IMR-90 (cell line): ENCODE data around the gene CDC42BPA. TPM values are rescaled to one million over a fixed set of nuclear protein-coding genes. Genes with fewer than 3 reads are reported as not detected.

Experiments used
- ATAC-seq: fragments of 200-7000 bp; cut with Tn5 transposase; 2 replicates; pipeline ENCODE4 v1.9.1; 2020; ENCODE audit warnings: low read depth, mild to moderate bottlenecking, moderate library complexity
- BruUV-seq: library from RNA; stranded (reverse); fragments of 400-500 nt; replicated peaks from 2 replicates; lab custom pipeline; 2021; lab: Mats Ljungman, UMichigan
- CTCF ChIA-PET: fragments of 300-600 bp; formaldehyde crosslinking; extraction: SDS; loops from one replicate; lab custom pipeline; 2021; ENCODE audit warnings: antibody characterized with exemption; lab: Yijun Ruan, JAX
- POLR2A ChIA-PET: fragments of 300-600 bp; sonication (Branson Sonifier 250); formaldehyde crosslinking; loops from one replicate; lab custom pipeline; 2022; ENCODE audit warnings: antibody characterized with exemption; ENCODE audit not compliant: unreplicated experiment; lab: Charles Lee
- DNase-seq: peaks from one replicate; pipeline ENCODE4 v3.0.0; 2013
- H2AFZ ChIP-seq: replicated peaks from 2 replicates; pipeline ENCODE3; 2013; ENCODE audit warnings: low read length, mild to moderate bottlenecking; ENCODE audit not compliant: poor library complexity
- H2AK5ac ChIP-seq: 2 replicates; pipeline ENCODE4 v1.6.1; 2013; ENCODE audit warnings: low read depth, low read length, inconsistent platforms
- H2AK9ac ChIP-seq: replicated peaks from 2 replicates; pipeline ENCODE3; 2013; ENCODE audit warnings: mild to moderate bottlenecking, low read depth, low read length, moderate library complexity; ENCODE audit not compliant: poor library complexity
- H2BK120ac ChIP-seq: 2 replicates; pipeline ENCODE4 v1.6.1; 2013; ENCODE audit warnings: low read depth, low read length, inconsistent platforms
- H2BK15ac ChIP-seq: 3 replicates; pipeline ENCODE4 v1.6.1; 2013; ENCODE audit warnings: low read depth, low read length, inconsistent platforms
- H2BK20ac ChIP-seq: 2 replicates; pipeline ENCODE4 v1.6.1; 2013; ENCODE audit warnings: low read depth, mild to moderate bottlenecking, inconsistent platforms, low read length, moderate library complexity
- H2BK5ac ChIP-seq: 2 replicates; pipeline ENCODE4 v1.6.1; 2013; ENCODE audit warnings: mild to moderate bottlenecking, low read depth, low read length, inconsistent platforms; ENCODE audit not compliant: poor library complexity, severe bottlenecking
- H3K14ac ChIP-seq: replicated peaks from 2 replicates; pipeline ENCODE4 v1.6.1; 2013; ENCODE audit warnings: low read depth, low read length, inconsistent platforms
- H3K18ac ChIP-seq: 2 replicates; pipeline ENCODE4 v1.6.1; 2013; ENCODE audit warnings: low read depth, low read length, control low read depth
- H3K23ac ChIP-seq: 2 replicates; pipeline ENCODE4 v1.6.1; 2013; ENCODE audit warnings: low read depth, low read length, inconsistent platforms
- H3K27ac ChIP-seq: 2 replicates; pipeline ENCODE4 v1.5.1; 2013; ENCODE audit warnings: mild to moderate bottlenecking, control low read depth, low read length; ENCODE audit not compliant: insufficient read depth
- H3K27me3 ChIP-seq: 2 replicates; pipeline ENCODE4 v1.6.1; 2013; ENCODE audit warnings: low read length; ENCODE audit not compliant: control insufficient read depth, insufficient read depth
- H3K36me3 ChIP-seq: 2 replicates; pipeline ENCODE4 v1.6.1; 2013; ENCODE audit warnings: low read length, mixed read lengths; ENCODE audit not compliant: control insufficient read depth, insufficient read depth
- H3K4ac ChIP-seq: 2 replicates; pipeline ENCODE4 v1.6.1; 2013; ENCODE audit warnings: low read depth, low read length, inconsistent platforms
- H3K4me1 ChIP-seq: 2 replicates; pipeline ENCODE4 v1.6.1; 2013; ENCODE audit warnings: low read length, mixed read lengths; ENCODE audit not compliant: control insufficient read depth, insufficient read depth
- H3K4me2 ChIP-seq: 2 replicates; pipeline ENCODE4 v1.6.1; 2013; ENCODE audit warnings: low read depth, mild to moderate bottlenecking, control low read depth, low read length, moderate library complexity
- H3K4me3 ChIP-seq: 2 replicates; pipeline ENCODE4 v1.5.1; 2013; ENCODE audit warnings: low read depth, mild to moderate bottlenecking, control low read depth, low read length, moderate library complexity; ENCODE audit not compliant: insufficient read depth
- H3K56ac ChIP-seq: 2 replicates; pipeline ENCODE4 v1.6.1; 2013; ENCODE audit warnings: low read length, inconsistent platforms; ENCODE audit not compliant: insufficient read depth; ENCODE audit errors: extremely low read depth
- H3K79me1 ChIP-seq, 2 experiments: 2 replicates each; pipeline ENCODE4 v1.6.1; 2013; ENCODE audit warnings: low read length in 2 of 2, inconsistent platforms in 1 of 2, low read depth in 1 of 2
- H3K9ac ChIP-seq: 2 replicates; pipeline ENCODE4 v1.6.1; 2013; ENCODE audit warnings: low read depth, low read length, control low read depth
- H3K9me1 ChIP-seq: 2 replicates; pipeline ENCODE4 v1.6.1; 2013; ENCODE audit warnings: low read length, inconsistent platforms; ENCODE audit not compliant: insufficient read depth
- H3K9me3 ChIP-seq: 2 replicates; pipeline ENCODE4 v1.6.1; 2013; ENCODE audit warnings: low read length; ENCODE audit not compliant: control insufficient read depth, insufficient read depth
- H4K20me1 ChIP-seq: 2 replicates; pipeline ENCODE4 v1.6.1; 2013; ENCODE audit warnings: low read length, inconsistent platforms; ENCODE audit not compliant: insufficient read depth
- H4K5ac ChIP-seq: 2 replicates; pipeline ENCODE4 v1.6.1; 2013; ENCODE audit warnings: mild to moderate bottlenecking, low read depth, low read length, control low read depth
- H4K8ac ChIP-seq, 2 experiments: 2 replicates each; pipeline ENCODE4 v1.6.1; 2013; ENCODE audit warnings: low read depth in 2 of 2, low read length in 2 of 2, control low read depth in 1 of 2, inconsistent platforms in 1 of 2
- H4K91ac ChIP-seq: 2 replicates; pipeline ENCODE4 v1.6.1; 2013; ENCODE audit warnings: low read depth, low read length, inconsistent platforms; ENCODE audit not compliant: insufficient read depth
- BHLHE40 ChIP-seq: fragments of 150-350 bp; IDR thresholded peaks from 2 replicates; pipeline ENCODE4 v1.6.1; 2016; ENCODE audit warnings: mild to moderate bottlenecking, low read depth, low read length
- CEBPB ChIP-seq: IDR thresholded peaks from 2 replicates; pipeline ENCODE4 v1.6.1; 2012; ENCODE audit warnings: low read depth, low read length, improper control_type of control experiment
- CHD1 ChIP-seq: IDR thresholded peaks from 2 replicates; pipeline ENCODE4 v1.6.1; 2012; ENCODE audit warnings: low read depth, low read length, improper control_type of control experiment
- FOS ChIP-seq: fragments of 150-350 bp; IDR thresholded peaks from 2 replicates; pipeline ENCODE4 v1.6.1; 2016; ENCODE audit warnings: low read depth, low read length
- MAFK ChIP-seq: IDR thresholded peaks from 2 replicates; pipeline ENCODE4 v1.6.1; 2012; ENCODE audit warnings: low read depth, low read length, improper control_type of control experiment
- MAZ ChIP-seq: IDR thresholded peaks from 2 replicates; pipeline ENCODE4 v1.6.1; 2012; ENCODE audit warnings: low read depth, mild to moderate bottlenecking, low read length, improper control_type of control experiment, moderate library complexity, borderline replicate concordance
- MXI1 ChIP-seq: IDR thresholded peaks from 2 replicates; pipeline ENCODE4 v1.6.1; 2012; ENCODE audit warnings: low read depth, mild to moderate bottlenecking, low read length, moderate library complexity, borderline replicate concordance
- NFE2L2 ChIP-seq: fragments of 150-350 bp; IDR thresholded peaks from 2 replicates; pipeline ENCODE4 v1.6.1; 2016; ENCODE audit warnings: low read depth, mild to moderate bottlenecking, low read length
- POLR2A ChIP-seq: IDR thresholded peaks from 2 replicates; pipeline ENCODE4 v1.6.1; 2012; ENCODE audit warnings: mild to moderate bottlenecking, low read depth, low read length
- RAD21 ChIP-seq: IDR thresholded peaks from 2 replicates; pipeline ENCODE4 v1.6.1; 2012; ENCODE audit warnings: low read length, improper control_type of control experiment
- RCOR1 ChIP-seq: IDR thresholded peaks from 2 replicates; pipeline ENCODE4 v1.6.1; 2012; ENCODE audit warnings: mild to moderate bottlenecking, low read length, improper control_type of control experiment; ENCODE audit not compliant: insufficient replicate concordance
- RFX5 ChIP-seq: IDR thresholded peaks from 2 replicates; pipeline ENCODE4 v1.8.0; 2012; ENCODE audit warnings: low read depth, mild to moderate bottlenecking, low read length, moderate library complexity
- SMC3 ChIP-seq: fragments of 150-350 bp; IDR thresholded peaks from 2 replicates; pipeline ENCODE4 v1.6.1; 2016; ENCODE audit warnings: low read depth, mild to moderate bottlenecking, antibody characterized with exemption, low read length, moderate library complexity
- WGBS, 2 experiments: methylation state at CpG; one replicate each; pipeline versions ENCODE4 v1.1.5 to v1.1.7; 2013; ENCODE audit warnings: missing lambda C conversion rate in 2 of 2; ENCODE audit not compliant: insufficient read length in 1 of 2; ENCODE audit errors: extremely low coverage in 2 of 2; 5-methylcytosine and 5-hydroxymethylcytosine counted together
- dilution Hi-C: fragments of 300-500 bp; cut with HindIII; formaldehyde crosslinking; loops from one replicate; pipeline ENCODE4 v1.14.3; 2018; ENCODE audit warnings: low sequenced_read_pairs; ENCODE audit not compliant: unreplicated experiment
- in situ Hi-C: fragments of 300-500 bp; cut with MboI; formaldehyde crosslinking; loops from 3 replicates; pipeline ENCODE4 v1.14.3; 2019; ENCODE audit warnings: low sequenced_read_pairs, inconsistent platforms, mixed read lengths
- intact Hi-C: fragments of 100-400 bp; cut with micrococcal nuclease; formaldehyde crosslinking; loops from 2 replicates; pipeline ENCODE4 v1.10.0; 2022
- polyA plus RNA-seq, 3 experiments: library from polyadenylated mRNA; depleted of rRNA; stranded (reverse); fragments of >200 nt; gene quantifications; 2 replicates each; pipeline ENCODE4 v1.2.3, GENCODE V29; 2012; ENCODE audit warnings: low replicate concordance in 1 of 3
- total RNA-seq: library from RNA; depleted of rRNA; stranded (reverse); fragments of >200 nt; gene quantifications from 2 replicates; pipeline ENCODE4 v1.2.3, GENCODE V29; 2012
- TF ChIP-seq, protein P1 (sequence below): fragments of 150-350 bp; IDR thresholded peaks from 2 replicates; pipeline ENCODE4 v1.6.1; 2016; ENCODE audit warnings: low read depth, mild to moderate bottlenecking, low read length, moderate library complexity, borderline replicate concordance
- TF ChIP-seq, protein P2 (sequence below): fragments of 150-350 bp; IDR thresholded peaks from 2 replicates; pipeline ENCODE4 v1.6.1; 2017; ENCODE audit warnings: mild to moderate bottlenecking, antibody characterized with exemption, low read length, low read depth
- TF ChIP-seq, protein P3 (sequence below): conservative IDR thresholded peaks from 2 replicates; pipeline ENCODE4 v1.5.1; 2012; ENCODE audit warnings: mild to moderate bottlenecking, low read depth, low read length, improper control_type of control experiment

The CDC42BPA gene
- total and polyA plus RNA-seq, 2 of the 4 experiments (the other 2 are of a cell fraction) = 9.4 to 27.8 TPM

DNA sequence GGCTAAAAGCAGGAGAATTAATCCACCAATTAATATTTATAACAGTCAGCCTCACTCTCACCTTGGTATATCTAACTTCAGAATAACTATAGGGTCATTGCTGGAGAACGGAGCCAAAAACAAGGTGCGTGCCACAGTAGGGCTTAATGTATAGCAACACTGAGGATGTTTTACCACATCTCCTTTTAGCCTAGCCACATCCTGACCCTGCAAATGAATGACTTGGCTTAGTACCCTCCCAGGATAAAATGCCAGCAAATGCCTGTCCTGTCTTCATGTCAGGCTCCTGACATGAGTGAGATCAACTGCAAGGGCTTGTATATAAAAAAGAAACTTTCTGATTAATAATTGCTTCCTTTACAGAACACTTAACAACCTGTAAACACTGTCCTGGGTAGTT, 2.7 kb upstream of the CDC42BPA start:
- Histone ChIP-seq H4K5ac (no peak overlapping the region), H3K9me1 (no peaks in the 10 kb centered on the region), H3K9me3 (no peaks in the 10 kb centered on the region), H2BK15ac (no peak overlapping the region), H3K27me3 (no peaks in the 10 kb centered on the region), H2BK120ac (no peak overlapping the region), H3K27ac (no peak overlapping the region), H2BK5ac (no peak overlapping the region), H3K14ac (no peak overlapping the region), H4K8ac (no peak overlapping the region), H3K18ac (no peak overlapping the region), H3K36me3 (no peaks in the 10 kb centered on the region), H2BK20ac (no peak overlapping the region), H3K79me1 (0 out of 4 replicates have a peak, but pooled peaks cover 0 to 1% of the 10 kb centered on the region in 2 experiments), H4K20me1 (peaks cover 5% of the 10 kb centered on the region; the same call in 1 of the 2 replicates), H3K4me2 (no peak overlapping the region), H2AK9ac (no peak overlapping the region), H3K23ac (no peak overlapping the region), H2AFZ (no peak overlapping the region), H3K4me1 (no peaks in the 10 kb centered on the region), H3K4ac (no peak overlapping the region), H3K9ac (no peak overlapping the region), H4K91ac (no peak overlapping the region), H3K4me3 (no peak overlapping the region), H3K56ac (no peak overlapping the region), H2AK5ac (no peak overlapping the region)
- dilution Hi-C loops (no loop called here), in situ Hi-C loops (loop anchor here (10.0 kb wide), 1 partner anchor 114 kb away; no protein-coding TSS in a partner anchor), intact Hi-C loops (no loop called here)
- ATAC-seq (no peak), DNase-seq (no peak)
- ChIA-PET CTCF (no interaction called here), POLR2A (no interaction called here)
- no TSS peak for BruUV-seq
- TF ChIP-seq BHLHE40 (no peak), RCOR1 (no peak), CHD1 (no peak), FOS (no peak), MAZ (no peak), RAD21 (no peak), POLR2A (no peak), SMC3 (no peak), RFX5 (no peak), NFE2L2 (no peak), MXI1 (no peak), MAFK (no peak), CEBPB (no peak)
- TF ChIP-seq, protein P1, sequence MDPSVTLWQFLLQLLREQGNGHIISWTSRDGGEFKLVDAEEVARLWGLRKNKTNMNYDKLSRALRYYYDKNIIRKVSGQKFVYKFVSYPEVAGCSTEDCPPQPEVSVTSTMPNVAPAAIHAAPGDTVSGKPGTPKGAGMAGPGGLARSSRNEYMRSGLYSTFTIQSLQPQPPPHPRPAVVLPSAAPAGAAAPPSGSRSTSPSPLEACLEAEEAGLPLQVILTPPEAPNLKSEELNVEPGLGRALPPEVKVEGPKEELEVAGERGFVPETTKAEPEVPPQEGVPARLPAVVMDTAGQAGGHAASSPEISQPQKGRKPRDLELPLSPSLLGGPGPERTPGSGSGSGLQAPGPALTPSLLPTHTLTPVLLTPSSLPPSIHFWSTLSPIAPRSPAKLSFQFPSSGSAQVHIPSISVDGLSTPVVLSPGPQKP = no peak
- TF ChIP-seq, protein P2, sequence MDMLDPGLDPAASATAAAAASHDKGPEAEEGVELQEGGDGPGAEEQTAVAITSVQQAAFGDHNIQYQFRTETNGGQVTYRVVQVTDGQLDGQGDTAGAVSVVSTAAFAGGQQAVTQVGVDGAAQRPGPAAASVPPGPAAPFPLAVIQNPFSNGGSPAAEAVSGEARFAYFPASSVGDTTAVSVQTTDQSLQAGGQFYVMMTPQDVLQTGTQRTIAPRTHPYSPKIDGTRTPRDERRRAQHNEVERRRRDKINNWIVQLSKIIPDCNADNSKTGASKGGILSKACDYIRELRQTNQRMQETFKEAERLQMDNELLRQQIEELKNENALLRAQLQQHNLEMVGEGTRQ = no peak
- TF ChIP-seq, protein P3, sequence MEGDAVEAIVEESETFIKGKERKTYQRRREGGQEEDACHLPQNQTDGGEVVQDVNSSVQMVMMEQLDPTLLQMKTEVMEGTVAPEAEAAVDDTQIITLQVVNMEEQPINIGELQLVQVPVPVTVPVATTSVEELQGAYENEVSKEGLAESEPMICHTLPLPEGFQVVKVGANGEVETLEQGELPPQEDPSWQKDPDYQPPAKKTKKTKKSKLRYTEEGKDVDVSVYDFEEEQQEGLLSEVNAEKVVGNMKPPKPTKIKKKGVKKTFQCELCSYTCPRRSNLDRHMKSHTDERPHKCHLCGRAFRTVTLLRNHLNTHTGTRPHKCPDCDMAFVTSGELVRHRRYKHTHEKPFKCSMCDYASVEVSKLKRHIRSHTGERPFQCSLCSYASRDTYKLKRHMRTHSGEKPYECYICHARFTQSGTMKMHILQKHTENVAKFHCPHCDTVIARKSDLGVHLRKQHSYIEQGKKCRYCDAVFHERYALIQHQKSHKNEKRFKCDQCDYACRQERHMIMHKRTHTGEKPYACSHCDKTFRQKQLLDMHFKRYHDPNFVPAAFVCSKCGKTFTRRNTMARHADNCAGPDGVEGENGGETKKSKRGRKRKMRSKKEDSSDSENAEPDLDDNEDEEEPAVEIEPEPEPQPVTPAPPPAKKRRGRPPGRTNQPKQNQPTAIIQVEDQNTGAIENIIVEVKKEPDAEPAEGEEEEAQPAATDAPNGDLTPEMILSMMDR = no peak
- WGBS, 2 experiments = no CpG with 5 or more reads among the region's 2 CpGs
